PC-9 (cell line): ENCODE measurements around the gene PPL. TPM values are rescaled to one million over a fixed set of nuclear protein-coding genes. Genes with fewer than 3 reads are reported as not detected.
"Not testable (repeated sequence)": the region's sequence is repeated elsewhere in the genome, so short reads cannot be mapped to it uniquely, and the experiment has no call there.

Experiments
- BruUV-seq: library from RNA; stranded (reverse); fragments of 400-500 nt; replicated peaks from 2 replicates; lab custom pipeline; 2021; lab: Mats Ljungman, UMichigan
- CTCF ChIA-PET: fragments of 300-600 bp; sonication (Branson Sonifier 250); formaldehyde crosslinking; loops from one replicate; lab custom pipeline; 2022; ENCODE audit warnings: antibody characterized with exemption; lab: Charles Lee
- POLR2A ChIA-PET: fragments of 300-600 bp; sonication (Branson Sonifier 250); formaldehyde crosslinking; loops from one replicate; lab custom pipeline; 2022; ENCODE audit warnings: antibody characterized with exemption; ENCODE audit not compliant: unreplicated experiment; lab: Charles Lee
- DNase-seq, 2 experiments: peaks; one replicate each; pipeline versions ENCODE4 v3.0.0 to v3.0.0-alpha.2; 2015 to 2022; ENCODE audit warnings: mixed read lengths in 1 of 2
- H2AFZ ChIP-seq: fragments of 200-600 bp; sonication (generic); 2 replicates; pipeline ENCODE4 v1.8.1; 2017; ENCODE audit warnings: antibody characterized with exemption
- H3F3A ChIP-seq: fragments of 200-600 bp; sonication (generic); 2 replicates; pipeline ENCODE4 v1.8.1; 2017; ENCODE audit warnings: antibody characterized with exemption, mild to moderate bottlenecking, low read depth; ENCODE audit not compliant: insufficient read depth
- H3K27ac ChIP-seq: fragments of 200-600 bp; sonication (generic); 2 replicates; pipeline ENCODE4 v1.6.1; 2016; ENCODE audit warnings: mixed run types
- H3K27me3 ChIP-seq: fragments of 200-600 bp; sonication (generic); 2 replicates; pipeline ENCODE4 v1.6.1; 2016; ENCODE audit warnings: low read depth, mixed run types; ENCODE audit not compliant: insufficient read depth
- H3K36me3 ChIP-seq: fragments of 200-600 bp; sonication (generic); 2 replicates; pipeline ENCODE4 v1.6.1; 2016; ENCODE audit warnings: low read depth, mixed run types
- H3K4me1 ChIP-seq: fragments of 200-600 bp; sonication (generic); replicated peaks from 2 replicates; pipeline ENCODE4 v1.6.1; 2016; ENCODE audit warnings: mixed run types; ENCODE audit not compliant: insufficient read depth
- H3K4me2 ChIP-seq: fragments of 200-600 bp; sonication (generic); 2 replicates; pipeline ENCODE4 v1.6.1; 2017; ENCODE audit warnings: mixed run types
- H3K4me3 ChIP-seq: fragments of 200-600 bp; sonication (generic); 2 replicates; pipeline ENCODE4 v1.6.1; 2016; ENCODE audit warnings: mixed run types
- H3K79me2 ChIP-seq: fragments of 200-600 bp; sonication (generic); 2 replicates; pipeline ENCODE4 v1.6.1; 2017; ENCODE audit warnings: low read depth, mixed run types
- H3K9me2 ChIP-seq: fragments of 200-600 bp; sonication (generic); 2 replicates; pipeline ENCODE4 v1.8.1; 2017; ENCODE audit warnings: mild to moderate bottlenecking; ENCODE audit not compliant: insufficient read depth
- H3K9me3 ChIP-seq: fragments of 200-600 bp; sonication (generic); 2 replicates; pipeline ENCODE4 v1.8.1; 2016; ENCODE audit warnings: low read depth; ENCODE audit not compliant: insufficient read depth
- H4K20me1 ChIP-seq: fragments of 200-600 bp; sonication (generic); 2 replicates; pipeline ENCODE4 v1.8.1; 2017; ENCODE audit not compliant: insufficient read depth
- CTCF ChIP-seq: fragments of 200-600 bp; sonication (generic); conservative IDR thresholded peaks from 2 replicates; pipeline ENCODE4 v1.6.1; 2017; ENCODE audit warnings: mixed run types, antibody characterized with exemption, mild to moderate bottlenecking, moderate library complexity
- EZH2 ChIP-seq: fragments of 200-600 bp; sonication (generic); IDR thresholded peaks from 2 replicates; pipeline ENCODE4 v1.8.0; 2017; ENCODE audit warnings: antibody characterized with exemption, low read depth
- intact Hi-C: fragments of 100-400 bp; cut with micrococcal nuclease; formaldehyde crosslinking; loops from one replicate; pipeline ENCODE4 v1.10.0; 2022; ENCODE audit not compliant: unreplicated experiment
- total RNA-seq: library from RNA; stranded (reverse); gene quantifications from 2 replicates; pipeline ENCODE4 v1.2.3, GENCODE V29; 2021

PPL gene
- total RNA-seq, 1 experiment from 2014 or later = 187 TPM

- Histone ChIP-seq H3K36me3 (peaks cover 19% of the 10 kb centered on the region), H3F3A (peaks cover 8% of the 10 kb centered on the region; the same call in 1 of the 2 replicates), H3K27ac (no peak overlapping the region), H2AFZ (no peak overlapping the region), H3K9me3 (no peaks in the 10 kb centered on the region), H4K20me1 (peaks cover 30% of the 10 kb centered on the region), H3K4me1 (peaks cover 25% of the 10 kb centered on the region), H3K4me3 (no peak overlapping the region), H3K79me2 (peaks cover 66% of the 10 kb centered on the region), H3K9me2 (no peaks in the 10 kb centered on the region), H3K4me2 (no peak overlapping the region), H3K27me3 (no peaks in the 10 kb centered on the region)
- no peak for DNase-seq
- BruUV-seq = no TSS peak
- POLR2A ChIA-PET = interaction anchor here (0.7 kb wide), 1 partner anchor 18 kb away, joined by 3 read pairs; no protein-coding TSS in a partner anchor
- CTCF ChIA-PET = no interaction called here
- no peak for TF ChIP-seq EZH2
- TF ChIP-seq CTCF = no peak
- intact Hi-C loops = no loop called here
Observed at GRCh38 chr16:4933433-4933832, 3.5 kb downstream of the PPL start.

- Histone ChIP-seq H3K4me3 (no peak overlapping the region), H4K20me1 (peaks cover 30% of the 10 kb centered on the region), H3F3A (peaks cover 19% of the 10 kb centered on the region; the same call in 1 of the 2 replicates), H3K9me2 (no peaks in the 10 kb centered on the region), H3K27ac (no peak overlapping the region), H3K4me2 (no peak overlapping the region), H3K4me1 (peaks cover 20% of the 10 kb centered on the region), H2AFZ (no peak overlapping the region), H3K79me2 (peaks cover 83% of the 10 kb centered on the region), H3K36me3 (peaks cover 36% of the 10 kb centered on the region), H3K27me3 (no peaks in the 10 kb centered on the region), H3K9me3 (peaks cover 17% of the 10 kb centered on the region)
- intact Hi-C loops = no loop called here
- CTCF ChIA-PET = interaction anchor here (0.5 kb wide), 1 partner anchor 383 kb away, joined by 3 read pairs; no protein-coding TSS in a partner anchor
- DNase-seq = no peak
- POLR2A ChIA-PET = interaction anchor here (0.6 to 0.8 kb wide), 2 partner anchors 14 to 111 kb away, joined by 6 read pairs; no protein-coding TSS in a partner anchor
- BruUV-seq = no TSS peak
- no peak for TF ChIP-seq CTCF
Observed at GRCh38 chr16:4931381-4931780, 5.6 kb downstream of the PPL start.

GRCh38 chr16:4929619-4930018 lies 7.3 kb downstream of the PPL start:
- CTCF ChIA-PET, H3K9me2 ChIP-seq, H2AFZ ChIP-seq, H3K27me3 ChIP-seq, H3K4me3 ChIP-seq, intact Hi-C loops, H3K27ac ChIP-seq, H3K4me2 ChIP-seq, BruUV-seq, DNase-seq: not testable (repeated sequence)
- peaks cover 17% of the 10 kb centered on the region for H3K9me3 ChIP-seq
- H3F3A ChIP-seq = peaks cover 34% of the 10 kb centered on the region
- POLR2A ChIA-PET = interaction anchor here (0.9 kb wide), 1 partner anchor 11 kb away, joined by 3 read pairs; no protein-coding TSS in a partner anchor
- H3K79me2 ChIP-seq = peaks cover 80% of the 10 kb centered on the region
- peaks cover 22% of the 10 kb centered on the region for H3K4me1 ChIP-seq
- H3K36me3 ChIP-seq = peaks cover 36% of the 10 kb centered on the region
- H4K20me1 ChIP-seq = peaks cover 22% of the 10 kb centered on the region

GRCh38 chr16:4928227-4928626 lies 8.7 kb downstream of the PPL start:
- TF ChIP-seq CTCF (no peak), EZH2 (no peak)
- intact Hi-C loops = no loop called here
- BruUV-seq = no TSS peak
- H3F3A ChIP-seq = peaks cover 40% of the 10 kb centered on the region
- no peak overlapping the region for H3K27ac ChIP-seq
- H2AFZ ChIP-seq = no peak overlapping the region
- H3K9me3 ChIP-seq = peaks cover 17% of the 10 kb centered on the region
- H3K4me2 ChIP-seq = no peak overlapping the region
- DNase-seq = no peak
- CTCF ChIA-PET = no interaction called here
- H3K79me2 ChIP-seq = peaks cover 80% of the 10 kb centered on the region
- no peak overlapping the region for H3K4me3 ChIP-seq
- H4K20me1 ChIP-seq = peaks cover 8% of the 10 kb centered on the region
- peaks cover 32% of the 10 kb centered on the region for H3K4me1 ChIP-seq
- no peaks in the 10 kb centered on the region for H3K9me2 ChIP-seq
- no peaks in the 10 kb centered on the region for H3K27me3 ChIP-seq
- peaks cover 39% of the 10 kb centered on the region for H3K36me3 ChIP-seq
- POLR2A ChIA-PET = no interaction called here
